HepG2 (cell line): ENCODE measurements around the gene ADPRM. TPM values are rescaled to one million over a fixed set of nuclear protein-coding genes. Genes with fewer than 3 reads are reported as not detected.
A peak's percentile ranks its signal among the peaks of the same experiment; 100 is the strongest.

Experiments used
- HNRNPH1 ChIP-seq: fragments of 200-400 bp; formaldehyde crosslinking; optimal IDR thresholded peaks from 2 replicates; pipeline ENCODE3; 2017; ENCODE audit warnings: mild to moderate bottlenecking, low read depth, low read length
- ZNF180 ChIP-seq: sonication (generic); formaldehyde crosslinking; IDR thresholded peaks from 2 replicates; pipeline ENCODE4 v1.4.0; 2020; ENCODE audit warnings: low read depth, missing genetic modification reagents, borderline replicate concordance
- ZNF446 ChIP-seq: sonication (generic); formaldehyde crosslinking; IDR thresholded peaks from 2 replicates; pipeline ENCODE4 v1.5.0; 2020; ENCODE audit warnings: mild to moderate bottlenecking, missing genetic modification reagents
- polyA plus RNA-seq, 8 experiments: library from polyadenylated mRNA; depleted of rRNA in 3 of 8; stranded (reverse) in 7 of 8; unstranded in 1 of 8; fragments of >200 nt; fragmentation: Illumina TruSeq in 4 of 8; extraction: Trizol in 4 of 8; gene quantifications; 2 replicates each; pipeline versions ENCODE4 v1.2.1 to v1.2.3, GENCODE V29; 2011 to 2016; ENCODE audit warnings: low read depth in 4 of 8, missing spikeins in 1 of 8, mixed read lengths in 1 of 8; ENCODE audit not compliant: insufficient read depth in 1 of 8
- total RNA-seq, 5 experiments: library from RNA; depleted of rRNA; stranded (reverse); fragments of >200 nt; fragmentation: Illumina TruSeq; extraction: Trizol; gene quantifications; 2 replicates each; pipeline ENCODE4 v1.2.3, GENCODE V29; 2016; ENCODE audit warnings: low read depth in 1 of 5
- TF ChIP-seq, protein P1 (sequence below): sonication (generic); formaldehyde crosslinking; IDR thresholded peaks from 2 replicates; pipeline ENCODE4 v1.8.1; 2022; ENCODE audit warnings: mild to moderate bottlenecking, missing genetic modification reagents
- TF ChIP-seq, protein P2 (sequence below): sonication (generic); formaldehyde crosslinking; IDR thresholded peaks from 2 replicates; pipeline ENCODE4 v1.4.0; 2020; ENCODE audit warnings: missing genetic modification reagents, low read depth, mild to moderate bottlenecking, borderline replicate concordance
- TF ChIP-seq, protein P3 (sequence below): sonication (generic); formaldehyde crosslinking; IDR thresholded peaks from 2 replicates; pipeline ENCODE4 v1.4.0; 2020; ENCODE audit warnings: missing genetic modification reagents
- TF ChIP-seq, protein P4 (sequence below), 2 experiments: sonication (generic) in 1 of 2; formaldehyde crosslinking in 1 of 2; IDR thresholded peaks; 2 replicates each; pipeline versions ENCODE4 v1.6.1 to v1.9.0; 2014 to 2022; ENCODE audit warnings: antibody characterized with exemption in 1 of 2, borderline replicate concordance in 1 of 2, inconsistent platforms in 1 of 2, low read depth in 1 of 2, missing genetic modification reagents in 1 of 2
- TF ChIP-seq, protein P5 (sequence below): sonication (generic); formaldehyde crosslinking; IDR thresholded peaks from 2 replicates; pipeline ENCODE4 v1.8.0; 2022; ENCODE audit warnings: low read depth, missing genetic modification reagents
- TF ChIP-seq, protein P6 (sequence below): sonication (generic); formaldehyde crosslinking; IDR thresholded peaks from 2 replicates; pipeline ENCODE4 v1.4.0; 2020; ENCODE audit warnings: missing genetic modification reagents, borderline replicate concordance

ADPRM gene
- total and polyA plus RNA-seq, 2 of the 13 experiments (the other 11 are each of a cell fraction or from before 2014, with no cell fraction given): 5.6 to 10.8 TPM

DNA sequence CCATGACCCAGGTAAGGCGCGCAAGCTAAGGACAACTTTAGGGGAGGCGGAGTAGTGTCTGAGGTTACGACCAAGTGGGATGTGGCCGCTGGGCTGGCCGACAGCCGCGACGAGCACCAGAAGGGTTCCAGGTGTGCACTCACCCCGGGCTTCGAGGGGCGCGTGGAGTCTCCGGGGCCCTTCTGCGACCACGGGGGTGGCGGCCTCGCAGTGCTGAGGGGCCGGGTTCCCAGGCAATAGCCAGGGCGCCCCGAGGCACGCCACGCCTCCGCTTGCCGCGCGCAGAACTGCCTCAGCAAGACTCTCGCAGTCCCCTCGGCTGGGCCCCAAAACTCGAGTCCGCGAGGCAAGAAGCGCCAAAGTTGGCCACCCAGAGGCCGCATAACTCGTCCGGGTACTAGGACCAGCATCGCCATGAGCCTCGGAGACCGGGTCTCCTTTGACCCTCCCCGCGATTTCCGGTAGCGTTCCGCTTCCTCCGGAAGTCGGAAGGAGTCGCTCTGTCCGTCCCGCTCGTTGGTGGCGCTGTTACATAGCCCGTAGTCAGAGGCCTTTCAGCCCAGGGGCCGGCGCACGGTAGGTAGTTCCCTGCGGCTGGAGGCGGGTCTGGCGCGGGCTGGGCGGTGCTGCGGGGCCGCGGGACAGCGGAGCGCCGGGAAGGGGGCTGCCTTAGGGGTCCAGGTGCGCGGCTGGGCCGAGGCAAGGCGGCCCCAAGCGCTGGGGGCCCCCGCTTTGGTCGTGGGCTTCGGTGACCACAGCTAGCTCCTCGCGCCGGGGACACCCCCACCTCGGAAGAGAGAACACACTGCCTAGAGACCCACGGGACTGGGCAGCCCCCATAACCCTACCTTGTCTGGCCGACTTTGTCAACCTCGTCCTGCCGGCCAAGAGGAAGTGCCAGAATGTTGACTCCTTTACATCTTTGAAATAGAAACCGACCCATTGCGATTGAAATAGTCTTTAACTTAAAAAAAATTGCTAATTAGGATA is at the start of gene ADPRM, which contains the start of gene SCO1 (continued):
- TF ChIP-seq, protein P1, sequence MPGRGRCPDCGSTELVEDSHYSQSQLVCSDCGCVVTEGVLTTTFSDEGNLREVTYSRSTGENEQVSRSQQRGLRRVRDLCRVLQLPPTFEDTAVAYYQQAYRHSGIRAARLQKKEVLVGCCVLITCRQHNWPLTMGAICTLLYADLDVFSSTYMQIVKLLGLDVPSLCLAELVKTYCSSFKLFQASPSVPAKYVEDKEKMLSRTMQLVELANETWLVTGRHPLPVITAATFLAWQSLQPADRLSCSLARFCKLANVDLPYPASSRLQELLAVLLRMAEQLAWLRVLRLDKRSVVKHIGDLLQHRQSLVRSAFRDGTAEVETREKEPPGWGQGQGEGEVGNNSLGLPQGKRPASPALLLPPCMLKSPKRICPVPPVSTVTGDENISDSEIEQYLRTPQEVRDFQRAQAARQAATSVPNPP (CRISPR knock-in tag): peak; percentile 91; the same call in 1 of the 2 replicates
- TF ChIP-seq ZNF180 (CRISPR knock-in tag): no peak
- TF ChIP-seq, protein P2, sequence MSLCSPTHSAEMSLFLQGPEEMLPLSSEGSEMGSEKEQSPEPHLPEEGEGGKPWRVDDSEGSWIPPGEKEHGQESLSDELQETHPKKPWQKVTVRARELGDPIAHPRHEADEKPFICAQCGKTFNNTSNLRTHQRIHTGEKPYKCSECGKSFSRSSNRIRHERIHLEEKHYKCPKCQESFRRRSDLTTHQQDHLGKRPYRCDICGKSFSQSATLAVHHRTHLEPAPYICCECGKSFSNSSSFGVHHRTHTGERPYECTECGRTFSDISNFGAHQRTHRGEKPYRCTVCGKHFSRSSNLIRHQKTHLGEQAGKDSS (CRISPR knock-in tag): peak; percentile 88
- TF ChIP-seq, protein P3, sequence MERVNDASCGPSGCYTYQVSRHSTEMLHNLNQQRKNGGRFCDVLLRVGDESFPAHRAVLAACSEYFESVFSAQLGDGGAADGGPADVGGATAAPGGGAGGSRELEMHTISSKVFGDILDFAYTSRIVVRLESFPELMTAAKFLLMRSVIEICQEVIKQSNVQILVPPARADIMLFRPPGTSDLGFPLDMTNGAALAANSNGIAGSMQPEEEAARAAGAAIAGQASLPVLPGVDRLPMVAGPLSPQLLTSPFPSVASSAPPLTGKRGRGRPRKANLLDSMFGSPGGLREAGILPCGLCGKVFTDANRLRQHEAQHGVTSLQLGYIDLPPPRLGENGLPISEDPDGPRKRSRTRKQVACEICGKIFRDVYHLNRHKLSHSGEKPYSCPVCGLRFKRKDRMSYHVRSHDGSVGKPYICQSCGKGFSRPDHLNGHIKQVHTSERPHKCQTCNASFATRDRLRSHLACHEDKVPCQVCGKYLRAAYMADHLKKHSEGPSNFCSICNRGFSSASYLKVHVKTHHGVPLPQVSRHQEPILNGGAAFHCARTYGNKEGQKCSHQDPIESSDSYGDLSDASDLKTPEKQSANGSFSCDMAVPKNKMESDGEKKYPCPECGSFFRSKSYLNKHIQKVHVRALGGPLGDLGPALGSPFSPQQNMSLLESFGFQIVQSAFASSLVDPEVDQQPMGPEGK: peak; percentile 85
- TF ChIP-seq, protein P4, sequence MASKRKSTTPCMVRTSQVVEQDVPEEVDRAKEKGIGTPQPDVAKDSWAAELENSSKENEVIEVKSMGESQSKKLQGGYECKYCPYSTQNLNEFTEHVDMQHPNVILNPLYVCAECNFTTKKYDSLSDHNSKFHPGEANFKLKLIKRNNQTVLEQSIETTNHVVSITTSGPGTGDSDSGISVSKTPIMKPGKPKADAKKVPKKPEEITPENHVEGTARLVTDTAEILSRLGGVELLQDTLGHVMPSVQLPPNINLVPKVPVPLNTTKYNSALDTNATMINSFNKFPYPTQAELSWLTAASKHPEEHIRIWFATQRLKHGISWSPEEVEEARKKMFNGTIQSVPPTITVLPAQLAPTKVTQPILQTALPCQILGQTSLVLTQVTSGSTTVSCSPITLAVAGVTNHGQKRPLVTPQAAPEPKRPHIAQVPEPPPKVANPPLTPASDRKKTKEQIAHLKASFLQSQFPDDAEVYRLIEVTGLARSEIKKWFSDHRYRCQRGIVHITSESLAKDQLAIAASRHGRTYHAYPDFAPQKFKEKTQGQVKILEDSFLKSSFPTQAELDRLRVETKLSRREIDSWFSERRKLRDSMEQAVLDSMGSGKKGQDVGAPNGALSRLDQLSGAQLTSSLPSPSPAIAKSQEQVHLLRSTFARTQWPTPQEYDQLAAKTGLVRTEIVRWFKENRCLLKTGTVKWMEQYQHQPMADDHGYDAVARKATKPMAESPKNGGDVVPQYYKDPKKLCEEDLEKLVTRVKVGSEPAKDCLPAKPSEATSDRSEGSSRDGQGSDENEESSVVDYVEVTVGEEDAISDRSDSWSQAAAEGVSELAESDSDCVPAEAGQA (IDR thresholded peaks at IDR 0.05; ENCODE audit: low read depth): peak; percentile 75; the same call in 1 of the 2 replicates
- TF ChIP-seq, protein P4 (CRISPR knock-in tag; IDR thresholded peaks at IDR 0.05; ENCODE audit: borderline replicate concordance): peak; percentile 90; the same call in 1 of the 2 replicates
- TF ChIP-seq, protein P5, sequence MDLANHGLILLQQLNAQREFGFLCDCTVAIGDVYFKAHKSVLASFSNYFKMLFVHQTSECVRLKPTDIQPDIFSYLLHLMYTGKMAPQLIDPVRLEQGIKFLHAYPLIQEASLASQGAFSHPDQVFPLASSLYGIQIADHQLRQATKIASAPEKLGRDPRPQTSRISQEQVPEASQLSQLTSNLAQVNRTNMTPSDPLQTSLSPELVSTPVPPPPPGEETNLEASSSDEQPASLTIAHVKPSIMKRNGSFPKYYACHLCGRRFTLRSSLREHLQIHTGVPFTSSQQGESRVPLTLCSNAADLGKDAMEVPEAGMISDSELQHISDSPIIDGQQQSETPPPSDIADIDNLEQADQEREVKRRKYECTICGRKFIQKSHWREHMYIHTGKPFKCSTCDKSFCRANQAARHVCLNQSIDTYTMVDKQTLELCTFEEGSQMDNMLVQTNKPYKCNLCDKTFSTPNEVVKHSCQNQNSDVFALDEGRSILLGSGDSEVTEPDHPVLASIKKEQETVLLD (CRISPR knock-in tag): peak; percentile 84
- TF ChIP-seq, protein P6, sequence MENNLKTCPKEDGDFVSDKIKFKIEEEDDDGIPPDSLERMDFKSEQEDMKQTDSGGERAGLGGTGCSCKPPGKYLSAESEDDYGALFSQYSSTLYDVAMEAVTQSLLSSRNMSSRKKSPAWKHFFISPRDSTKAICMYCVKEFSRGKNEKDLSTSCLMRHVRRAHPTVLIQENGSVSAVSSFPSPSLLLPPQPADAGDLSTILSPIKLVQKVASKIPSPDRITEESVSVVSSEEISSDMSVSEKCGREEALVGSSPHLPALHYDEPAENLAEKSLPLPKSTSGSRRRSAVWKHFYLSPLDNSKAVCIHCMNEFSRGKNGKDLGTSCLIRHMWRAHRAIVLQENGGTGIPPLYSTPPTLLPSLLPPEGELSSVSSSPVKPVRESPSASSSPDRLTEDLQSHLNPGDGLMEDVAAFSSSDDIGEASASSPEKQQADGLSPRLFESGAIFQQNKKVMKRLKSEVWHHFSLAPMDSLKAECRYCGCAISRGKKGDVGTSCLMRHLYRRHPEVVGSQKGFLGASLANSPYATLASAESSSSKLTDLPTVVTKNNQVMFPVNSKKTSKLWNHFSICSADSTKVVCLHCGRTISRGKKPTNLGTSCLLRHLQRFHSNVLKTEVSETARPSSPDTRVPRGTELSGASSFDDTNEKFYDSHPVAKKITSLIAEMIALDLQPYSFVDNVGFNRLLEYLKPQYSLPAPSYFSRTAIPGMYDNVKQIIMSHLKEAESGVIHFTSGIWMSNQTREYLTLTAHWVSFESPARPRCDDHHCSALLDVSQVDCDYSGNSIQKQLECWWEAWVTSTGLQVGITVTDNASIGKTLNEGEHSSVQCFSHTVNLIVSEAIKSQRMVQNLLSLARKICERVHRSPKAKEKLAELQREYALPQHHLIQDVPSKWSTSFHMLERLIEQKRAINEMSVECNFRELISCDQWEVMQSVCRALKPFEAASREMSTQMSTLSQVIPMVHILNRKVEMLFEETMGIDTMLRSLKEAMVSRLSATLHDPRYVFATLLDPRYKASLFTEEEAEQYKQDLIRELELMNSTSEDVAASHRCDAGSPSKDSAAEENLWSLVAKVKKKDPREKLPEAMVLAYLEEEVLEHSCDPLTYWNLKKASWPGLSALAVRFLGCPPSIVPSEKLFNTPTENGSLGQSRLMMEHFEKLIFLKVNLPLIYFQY (CRISPR knock-in tag): peak; percentile 54; the same call in 1 of the 2 replicates
- TF ChIP-seq HNRNPH1: no peak
- peak; percentile 71; the same call in 1 of the 2 replicates for TF ChIP-seq ZNF446
